Activated CD4-positive, CD25-positive, alpha-beta regulatory T cell (primary cell): Measurements from ENCODE around the gene DNAJA2.
"Not testable (repeated sequence)": the region's sequence is repeated elsewhere in the genome, so short reads cannot be mapped to it uniquely, and the experiment has no call there.

ENCODE experiments used
- DNase-seq, 4 experiments: peaks; one replicate each; lab custom pipeline; 2025; lab: John Stamatoyannopoulos, UW

The DNAJA2 gene

GRCh38 chr16:46973207-46973995 is at the start of gene DNAJA2:
Gene DNAJA2 (minus strand): TSS chr16:46973674. CDS start chr16:46973572, 102 bp downstream.
- peak; percentile 87 to 91 (median 89) for DNase-seq

GRCh38 chr16:47019568-47019967 is 46.1 kb upstream of the DNAJA2 start:
- no peak for DNase-seq

GRCh38 chr16:47018223-47018891 is 44.9 kb upstream of the DNAJA2 start:
- no peak for DNase-seq

GRCh38 chr16:47017636-47018035 is 44.2 kb upstream of the DNAJA2 start:
- DNase-seq, result no peak

- no peak for DNase-seq
These were observed 43.2 kb upstream of the DNAJA2 start for GRCh38 chr16:47016700-47017133.

- DNase-seq, result no peak
These were observed 40.4 kb upstream of the DNAJA2 start for GRCh38 chr16:47013910-47014309.

- no peak for DNase-seq
These were observed 39.7 kb upstream of the DNAJA2 start for GRCh38 chr16:47013172-47013571.

- DNase-seq, result not testable (repeated sequence)
These were observed 37.3 kb upstream of the DNAJA2 start for GRCh38 chr16:47010812-47011211.

- no peak for DNase-seq
These were observed 35.1 kb upstream of the DNAJA2 start for GRCh38 chr16:47008612-47009011.

GRCh38 chr16:47008174-47008573 is 34.7 kb upstream of the DNAJA2 start:
- no peak for DNase-seq

- no peak for DNase-seq
These were observed 31.2 kb upstream of the DNAJA2 start for GRCh38 chr16:47004652-47005051.

GRCh38 chr16:47000066-47000465 is 26.6 kb upstream of the DNAJA2 start:
- DNase-seq, result not testable (repeated sequence)

GRCh38 chr16:46997844-46998243 is 24.4 kb upstream of the DNAJA2 start:
- no peak for DNase-seq

GRCh38 chr16:46996952-46997458 is 23.5 kb upstream of the DNAJA2 start:
- DNase-seq, result no peak

GRCh38 chr16:46996391-46996790 is 22.9 kb upstream of the DNAJA2 start:
- no peak for DNase-seq

- DNase-seq, result no peak
These were observed 18.5 kb upstream of the DNAJA2 start for GRCh38 chr16:46991729-46992704.

- no peak for DNase-seq
These were observed 13.4 kb upstream of the DNAJA2 start for GRCh38 chr16:46986896-46987295.

GRCh38 chr16:46986438-46986837 is 13.0 kb upstream of the DNAJA2 start:
- no peak for DNase-seq

GRCh38 chr16:46982335-46982734 is 8.9 kb upstream of the DNAJA2 start:
- DNase-seq, result no peak

GRCh38 chr16:46980926-46981325 is 7.5 kb upstream of the DNAJA2 start:
- DNase-seq, result no peak

GRCh38 chr16:46976550-46976949 is 3.1 kb upstream of the DNAJA2 start:
- DNase-seq, result peak in 1 of 4 experiments; percentile 2

- no peak for DNase-seq
These were observed 2.5 kb upstream of the DNAJA2 start for GRCh38 chr16:46975908-46976470.
